Testis (tissue), 2 donors: ENCODE data around the gene SETD1B.

ENCODE experiments used
- CTCF ChIP-seq, 3 experiments: fragments of 450-650 bp in 2 of 3; fragments of 200-600 bp in 1 of 3; sonication (generic) in 1 of 3; IDR thresholded peaks; one replicate each; pipeline ENCODE4 v1.5.1; 2016 to 2019; ENCODE audit warnings: antibody characterized with exemption in 3 of 3, mild to moderate bottlenecking in 2 of 3, moderate library complexity in 1 of 3
- POLR2A ChIP-seq: fragments of 450-650 bp; IDR thresholded peaks from one replicate; pipeline ENCODE4 v1.6.1; 2017; ENCODE audit warnings: antibody characterized with exemption, mild to moderate bottlenecking, moderate library complexity

- TF ChIP-seq POLR2A: no peak
- TF ChIP-seq CTCF (IDR thresholded peaks at IDR 0.05): no peak
Measured at GRCh38 chr12:121826318-121827150, 22.7 kb downstream of the SETD1B start.
